Measurements from ENCODE around the gene IQCC. TPM values are rescaled to one million over a fixed set of nuclear protein-coding genes. Genes with fewer than 3 reads are reported as not detected.

Gene IQCC
- total RNA-seq, 2 experiments from 2014 or later, result 2.4 to 3.2 TPM

GRCh38 chr1:32221980-32222755 is 16.7 kb downstream of the IQCC start, which contains the start of the genes EIF3I and TMEM234:
TSS of gene EIF3I (plus strand) at chr1:32222407. CDS start at chr1:32222442, 35 bp downstream.
TSS of gene TMEM234 (minus strand) at chr1:32222353. CDS start at chr1:32222322, 31 bp downstream.
- no peaks in the 10 kb centered on the region for H3K9me3 Mint-ChIP-seq
- H3K4me1 Mint-ChIP-seq (ENCODE audit: low read depth), result peaks cover 38% of the 10 kb centered on the region
- no peak for TF ChIP-seq CTCF (IDR thresholded peaks at IDR 0.05)

GRCh38 chr1:32223683-32224082 is 18.2 kb downstream of the IQCC start:
- H3K27ac ChIP-seq (ENCODE audit: low read depth in 1 of 2, low read length in 2 of 2), result no peak overlapping the region
- no peaks in the 10 kb centered on the region for H3K27me3 ChIP-seq (ENCODE audit: control insufficient read depth in 1 of 2, insufficient read depth in 2 of 2, low read length in 2 of 2)
- peaks cover 44% of the 10 kb centered on the region for H3K36me3 ChIP-seq (ENCODE audit: insufficient read depth, low read length)
- H3K4me1 ChIP-seq (ENCODE audit: insufficient read depth, low read length), result peaks cover 34% of the 10 kb centered on the region
- no peak overlapping the region for H3K4me3 ChIP-seq (ENCODE audit: low read length)
- no peaks in the 10 kb centered on the region for H3K9me3 ChIP-seq (ENCODE audit: control insufficient read depth in 1 of 2, insufficient read depth in 1 of 2, low read length in 2 of 2)
- H3K27ac Mint-ChIP-seq, result peak overlapping the region; percentile 99
- intact Hi-C loops (cut with DNase I, micrococcal nuclease), result loop anchor here (2.0 to 10.0 kb wide), 2 partner anchors 27 to 51 kb away; partner anchors contain the start of gene LCK (in 1 of the 2)
- CTCF ChIA-PET, result interaction anchor here (0.6 to 1.6 kb wide), 7 partner anchors 16 to 112 kb away, joined by 3 to 5 read pairs (median 4); partner anchors contain the start of gene MARCKSL1
- no peaks in the 10 kb centered on the region for H3K9me3 Mint-ChIP-seq
- H3K4me1 Mint-ChIP-seq (ENCODE audit: low read depth), result peaks cover 46% of the 10 kb centered on the region
- H3K36me3 Mint-ChIP-seq (ENCODE audit: low read depth), result peaks cover 71% of the 10 kb centered on the region
- no peaks in the 10 kb centered on the region for H3K27me3 Mint-ChIP-seq
- DNase-seq (no peak), ATAC-seq (ENCODE audit: poor library complexity) (no peak)
- peak overlapping the region; percentile 99 for H3K4me3 Mint-ChIP-seq
- no peak for TF ChIP-seq CTCF (IDR thresholded peaks at IDR 0.05)
- POLR2A ChIA-PET, result interaction anchor here (1.6 to 2.8 kb wide), 2 partner anchors 27 to 171 kb away, joined by 9 read pairs; partner anchors contain the start of genes BSDC1 and LCK

More at GRCh38 chr1:32221980-32222755, 16.7 kb downstream of the IQCC start, which contains the start of the genes EIF3I and TMEM234:
- Histone ChIP-seq H3K4me3 (ENCODE audit: low read length) (peak within 1 kb of the TSS; percentile 79), H3K27me3 (ENCODE audit: control insufficient read depth in 1 of 2, insufficient read depth in 2 of 2, low read length in 2 of 2) (no peaks in the 10 kb centered on the region), H3K27ac (ENCODE audit: low read depth in 1 of 2, low read length in 2 of 2) (peak within 1 kb of the TSS; percentile 94), H3K36me3 (ENCODE audit: insufficient read depth, low read length) (peaks cover 31% of the 10 kb centered on the region), H3K9me3 (ENCODE audit: control insufficient read depth in 1 of 2, insufficient read depth in 1 of 2, low read length in 2 of 2) (no peaks in the 10 kb centered on the region), H3K4me1 (ENCODE audit: insufficient read depth, low read length) (peaks cover 34% of the 10 kb centered on the region)
- DNase-seq (peak; percentile 81 to 96 (median 88)), ATAC-seq (ENCODE audit: poor library complexity) (peak; percentile 89)
- Mint-ChIP-seq H3K4me3 (peak within 1 kb of the TSS; percentile 99), H3K27ac (peak within 1 kb of the TSS; percentile 99), H3K36me3 (ENCODE audit: low read depth) (peaks cover 59% of the 10 kb centered on the region), H3K27me3 (no peaks in the 10 kb centered on the region)
- POLR2A ChIA-PET, result interaction anchor here (1.0 to 2.8 kb wide), 4 partner anchors 21 to 172 kb away, joined by 3 to 9 read pairs (median 7); partner anchors contain the start of genes BSDC1 and LCK
- intact Hi-C loops (cut with DNase I, micrococcal nuclease), result loop anchor here (1.0 to 10.0 kb wide), 4 partner anchors 29 to 172 kb away; partner anchors contain the start of genes BSDC1 (in 1 of the 2) and LCK (in 1 of the 2)
- CTCF ChIA-PET, result no interaction called here

- peak overlapping the region; percentile 99 for H3K4me3 Mint-ChIP-seq
- peaks cover 74% of the 10 kb centered on the region for H3K36me3 Mint-ChIP-seq (ENCODE audit: low read depth)
- intact Hi-C loops (cut with DNase I, micrococcal nuclease), result loop anchor here in 1 of 2 experiments (10.0 kb wide), 1 partner anchor 51 kb away; no protein-coding TSS in a partner anchor
- H3K27me3 Mint-ChIP-seq, result no peaks in the 10 kb centered on the region
- Histone ChIP-seq H3K9me3 (ENCODE audit: control insufficient read depth in 1 of 2, insufficient read depth in 1 of 2, low read length in 2 of 2) (no peaks in the 10 kb centered on the region), H3K4me3 (ENCODE audit: low read length) (no peak overlapping the region), H3K36me3 (ENCODE audit: insufficient read depth, low read length) (peaks cover 49% of the 10 kb centered on the region), H3K27me3 (ENCODE audit: control insufficient read depth in 1 of 2, insufficient read depth in 2 of 2, low read length in 2 of 2) (no peaks in the 10 kb centered on the region), H3K27ac (ENCODE audit: low read depth in 1 of 2, low read length in 2 of 2) (no peak overlapping the region), H3K4me1 (ENCODE audit: insufficient read depth, low read length) (peaks cover 34% of the 10 kb centered on the region)
- peaks cover 46% of the 10 kb centered on the region for H3K4me1 Mint-ChIP-seq (ENCODE audit: low read depth)
- DNase-seq, result no peak
- ATAC-seq (ENCODE audit: poor library complexity), result no peak
- ChIA-PET CTCF (interaction anchor here (1.1 to 1.6 kb wide), 4 partner anchors 9 to 112 kb away, joined by 3 to 5 read pairs (median 4); partner anchors contain the start of gene MARCKSL1), POLR2A (no interaction called here)
- no peak for TF ChIP-seq CTCF (IDR thresholded peaks at IDR 0.05)
- H3K27ac Mint-ChIP-seq, result peak overlapping the region; percentile 99
- no peaks in the 10 kb centered on the region for H3K9me3 Mint-ChIP-seq
Observed at GRCh38 chr1:32224285-32224684, 18.8 kb downstream of the IQCC start.
